Endothelial cell of umbilical vein (primary cell): Measurements from ENCODE around the gene RPP25L.

Experiments used
- EZH2 ChIP-seq: IDR thresholded peaks from 2 replicates; pipeline ENCODE4 v1.6.1; 2012; ENCODE audit warnings: borderline replicate concordance, low read depth, mild to moderate bottlenecking, moderate library complexity, low read length, inconsistent platforms; ENCODE audit not compliant: severe bottlenecking
- JUN ChIP-seq: IDR thresholded peaks from 2 replicates; pipeline ENCODE4 v1.6.1; 2011; ENCODE audit warnings: borderline replicate concordance, low read depth; ENCODE audit not compliant: insufficient read length, insufficient read depth
- POLR2AphosphoS5 ChIP-seq: IDR thresholded peaks from 2 replicates; pipeline ENCODE4 v1.6.1; 2012; ENCODE audit warnings: low read depth, mild to moderate bottlenecking, control low read depth, low read length, moderate library complexity; ENCODE audit not compliant: insufficient read depth
- TF ChIP-seq, protein P1 (sequence below), 2 donors: IDR thresholded peaks; 1 replicate in 1 of 2; 2 replicates in 1 of 2; pipeline ENCODE4 v1.5.1; 2011; ENCODE audit warnings: low read length in 2 of 2, mild to moderate bottlenecking in 2 of 2, moderate library complexity in 2 of 2, control low read depth in 1 of 2, inconsistent platforms in 1 of 2, low read depth in 1 of 2; ENCODE audit not compliant: insufficient read depth in 1 of 2; ENCODE audit errors: extremely low read depth in 1 of 2
- TF ChIP-seq, protein P2 (sequence below): IDR thresholded peaks from 2 replicates; pipeline ENCODE4 v1.6.1; 2011; ENCODE audit not compliant: insufficient read depth, insufficient read length

DNA sequence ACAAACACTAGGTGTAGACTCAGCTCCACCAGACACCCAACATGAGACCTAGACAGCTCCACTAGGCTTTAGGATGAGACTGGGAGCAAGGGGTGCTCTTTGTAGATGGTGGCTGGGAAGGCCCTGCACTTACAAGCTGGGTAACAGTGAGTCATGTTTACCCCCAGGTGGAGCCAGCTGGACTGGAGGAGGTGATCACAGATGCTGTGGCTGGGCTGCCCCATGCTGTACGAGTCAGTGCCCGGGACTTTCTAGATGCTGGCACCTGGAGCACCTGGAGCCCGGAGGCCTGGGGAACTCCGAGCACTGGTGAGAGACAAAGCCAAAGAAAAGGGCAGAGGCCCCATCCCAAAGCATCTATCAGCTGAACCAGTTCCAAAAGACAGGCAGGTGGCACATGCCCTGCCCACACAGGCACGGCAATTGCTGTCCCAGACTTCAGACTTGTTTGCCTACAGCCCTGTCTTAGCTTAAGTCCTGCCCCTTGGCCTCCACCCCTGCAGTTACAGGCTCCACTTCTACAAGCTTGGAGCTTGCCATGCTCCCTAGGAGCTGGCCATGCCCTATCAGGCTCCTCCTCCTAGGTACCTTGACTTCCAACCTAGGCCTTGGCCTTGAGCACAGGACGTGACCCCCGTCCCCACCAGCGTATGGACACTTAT, 47.8 kb upstream of the RPP25L start:
- TF ChIP-seq, protein P1, sequence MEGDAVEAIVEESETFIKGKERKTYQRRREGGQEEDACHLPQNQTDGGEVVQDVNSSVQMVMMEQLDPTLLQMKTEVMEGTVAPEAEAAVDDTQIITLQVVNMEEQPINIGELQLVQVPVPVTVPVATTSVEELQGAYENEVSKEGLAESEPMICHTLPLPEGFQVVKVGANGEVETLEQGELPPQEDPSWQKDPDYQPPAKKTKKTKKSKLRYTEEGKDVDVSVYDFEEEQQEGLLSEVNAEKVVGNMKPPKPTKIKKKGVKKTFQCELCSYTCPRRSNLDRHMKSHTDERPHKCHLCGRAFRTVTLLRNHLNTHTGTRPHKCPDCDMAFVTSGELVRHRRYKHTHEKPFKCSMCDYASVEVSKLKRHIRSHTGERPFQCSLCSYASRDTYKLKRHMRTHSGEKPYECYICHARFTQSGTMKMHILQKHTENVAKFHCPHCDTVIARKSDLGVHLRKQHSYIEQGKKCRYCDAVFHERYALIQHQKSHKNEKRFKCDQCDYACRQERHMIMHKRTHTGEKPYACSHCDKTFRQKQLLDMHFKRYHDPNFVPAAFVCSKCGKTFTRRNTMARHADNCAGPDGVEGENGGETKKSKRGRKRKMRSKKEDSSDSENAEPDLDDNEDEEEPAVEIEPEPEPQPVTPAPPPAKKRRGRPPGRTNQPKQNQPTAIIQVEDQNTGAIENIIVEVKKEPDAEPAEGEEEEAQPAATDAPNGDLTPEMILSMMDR (IDR thresholded peaks at IDR 0.05; ENCODE audit: extremely low read depth in 1 of 2, insufficient read depth in 1 of 2, low read depth in 1 of 2, low read length in 2 of 2): no peak
- TF ChIP-seq JUN: no peak
- TF ChIP-seq, protein P2, sequence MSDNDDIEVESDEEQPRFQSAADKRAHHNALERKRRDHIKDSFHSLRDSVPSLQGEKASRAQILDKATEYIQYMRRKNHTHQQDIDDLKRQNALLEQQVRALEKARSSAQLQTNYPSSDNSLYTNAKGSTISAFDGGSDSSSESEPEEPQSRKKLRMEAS: no peak
- TF ChIP-seq POLR2AphosphoS5: no peak
- no peak for TF ChIP-seq EZH2
